Panc1 (cell line): ENCODE results near the gene SARNP. TPM values are rescaled to one million over a fixed set of nuclear protein-coding genes. Genes with fewer than 3 reads are reported as not detected.
A peak's percentile ranks its signal among the peaks of the same experiment; 100 is the strongest.

Source experiments
- ATAC-seq: fragments of 200-7000 bp; cut with Tn5 transposase; 2 replicates; pipeline ENCODE4 v1.9.1; 2020; ENCODE audit warnings: mild to moderate bottlenecking, moderate library complexity
- BruUV-seq: library from RNA; stranded (reverse); fragments of 400-500 nt; replicated peaks from 2 replicates; lab custom pipeline; 2021; lab: Mats Ljungman, UMichigan
- CTCF ChIA-PET: fragments of 300-600 bp; sonication (Branson Sonifier 250); formaldehyde crosslinking; loops from one replicate; lab custom pipeline; 2022; ENCODE audit warnings: antibody characterized with exemption; lab: Charles Lee
- POLR2A ChIA-PET: fragments of 300-600 bp; sonication (Branson Sonifier 250); formaldehyde crosslinking; loops from one replicate; lab custom pipeline; 2022; ENCODE audit warnings: antibody characterized with exemption; lab: Charles Lee
- DNase-seq: peaks from one replicate; pipeline ENCODE4 v3.0.0-alpha.2; 2010; ENCODE audit warnings: low read depth, low spot score
- H3K27ac ChIP-seq: 2 replicates; pipeline ENCODE4 v1.5.1; 2011; ENCODE audit warnings: mild to moderate bottlenecking, low read length, inconsistent platforms
- H3K27me3 ChIP-seq: fragments of 200-500 bp; sonication (Bioruptor generic); 2 replicates; pipeline ENCODE4 v1.6.0; 2014; ENCODE audit warnings: low read length, inconsistent platforms; ENCODE audit not compliant: control insufficient read depth, insufficient read depth
- H3K36me3 ChIP-seq: fragments of 200-500 bp; sonication (Bioruptor generic); 2 replicates; pipeline ENCODE4 v1.5.1; 2014; ENCODE audit warnings: inconsistent platforms, mild to moderate bottlenecking, low read length, moderate library complexity; ENCODE audit not compliant: control insufficient read depth, insufficient read depth
- H3K4me1 ChIP-seq: 2 replicates; pipeline ENCODE4 v1.5.1; 2011; ENCODE audit warnings: inconsistent platforms, mild to moderate bottlenecking, low read length, moderate library complexity; ENCODE audit not compliant: control insufficient read depth, insufficient read depth
- H3K4me3 ChIP-seq, 2 experiments: 2 replicates each; pipeline ENCODE4 v1.5.1; 2011 to 2012; ENCODE audit warnings: low read depth in 2 of 2, low read length in 2 of 2, mild to moderate bottlenecking in 2 of 2, inconsistent platforms in 1 of 2, moderate library complexity in 1 of 2
- H3K9me3 ChIP-seq: fragments of 200-500 bp; sonication (Bioruptor generic); 2 replicates; pipeline ENCODE4 v1.5.1; 2014; ENCODE audit warnings: low read depth, mild to moderate bottlenecking, inconsistent platforms, low read length, moderate library complexity; ENCODE audit not compliant: control insufficient read depth, insufficient read depth
- POLR2AphosphoS5 ChIP-seq: IDR thresholded peaks from 2 replicates; pipeline ENCODE4 v1.6.1; 2012; ENCODE audit warnings: mild to moderate bottlenecking, low read depth, low read length, moderate library complexity
- REST ChIP-seq, 2 experiments: IDR thresholded peaks; 2 replicates each; pipeline ENCODE4 v1.6.1; 2011 to 2012; ENCODE audit warnings: low read depth in 2 of 2, control low read depth in 1 of 2, low read length in 1 of 2, mild to moderate bottlenecking in 1 of 2, moderate library complexity in 1 of 2; ENCODE audit not compliant: insufficient read depth in 1 of 2
- SIN3A ChIP-seq: IDR thresholded peaks from 2 replicates; pipeline ENCODE4 v1.6.1; 2012; ENCODE audit warnings: low read depth, mild to moderate bottlenecking, low read length, moderate library complexity, borderline replicate concordance; ENCODE audit not compliant: insufficient read depth
- TCF7L2 ChIP-seq: IDR thresholded peaks from 2 replicates; pipeline ENCODE4 v1.6.1; 2011; ENCODE audit warnings: mild to moderate bottlenecking, low read depth, low read length, inconsistent platforms
- in situ Hi-C: cut with HindIII; loops from 2 replicates; pipeline ENCODE4 v1.10.0; 2016; ENCODE audit warnings: low sequenced_read_pairs, low pct_unique_long_range_greater_than_20kb
- intact Hi-C: fragments of 100-400 bp; cut with micrococcal nuclease; formaldehyde crosslinking; loops from one replicate; pipeline ENCODE4 v1.10.0; 2022; ENCODE audit not compliant: unreplicated experiment
- total RNA-seq: library from RNA; stranded (reverse); gene quantifications from one replicate; pipeline ENCODE4 v1.2.1, GENCODE V29; 2021; ENCODE audit not compliant: unreplicated experiment
- TF ChIP-seq, protein P1 (sequence below): fragments of 450-650 bp; IDR thresholded peaks from 2 replicates; pipeline ENCODE4 v1.5.1; 2017; ENCODE audit warnings: mild to moderate bottlenecking

Gene SARNP
- total RNA-seq, 1 experiment from 2014 or later: 69.3 TPM

GRCh38 chr12:55723516-55724225 is 93.9 kb downstream of the SARNP start:
- in situ Hi-C loops: no loop called here
- POLR2A ChIA-PET: no interaction called here
- no peak for TF ChIP-seq TCF7L2
- TF ChIP-seq SIN3A: no peak
- Histone ChIP-seq H3K9me3 (no peaks in the 10 kb centered on the region), H3K27ac (no peak overlapping the region), H3K36me3 (peaks cover 10% of the 10 kb centered on the region), H3K27me3 (no peaks in the 10 kb centered on the region), H3K4me1 (peaks cover 30% of the 10 kb centered on the region), H3K4me3 (no peak overlapping the region)
- DNase-seq (no peak), ATAC-seq (no peak)
- CTCF ChIA-PET: interaction anchor here (1.3 to 2.4 kb wide), 2 partner anchors 14 to 42 kb away, joined by 5 to 17 read pairs; a partner anchor contains a TSS
- intact Hi-C loops: loop anchor here (10.0 kb wide), 1 partner anchor 529 kb away; no protein-coding TSS in a partner anchor
- no TSS peak for BruUV-seq

- intact Hi-C loops (loop anchor here (10.0 kb wide), 1 partner anchor 528 kb away; no protein-coding TSS in a partner anchor), in situ Hi-C loops (no loop called here)
- ATAC-seq (no peak), DNase-seq (no peak)
- ChIA-PET CTCF (interaction anchor here (1.3 kb wide), 1 partner anchor 41 kb away, joined by 5 read pairs; a partner anchor contains a TSS), POLR2A (no interaction called here)
- peaks cover 8% of the 10 kb centered on the region for H3K36me3 ChIP-seq
- no peaks in the 10 kb centered on the region for H3K9me3 ChIP-seq
- H3K4me3 ChIP-seq: no peak overlapping the region
- H3K27ac ChIP-seq: no peak overlapping the region
- H3K27me3 ChIP-seq: no peaks in the 10 kb centered on the region
- TF ChIP-seq SIN3A: no peak
- no peak for TF ChIP-seq TCF7L2
- no peak for TF ChIP-seq POLR2AphosphoS5
- TF ChIP-seq, protein P1, sequence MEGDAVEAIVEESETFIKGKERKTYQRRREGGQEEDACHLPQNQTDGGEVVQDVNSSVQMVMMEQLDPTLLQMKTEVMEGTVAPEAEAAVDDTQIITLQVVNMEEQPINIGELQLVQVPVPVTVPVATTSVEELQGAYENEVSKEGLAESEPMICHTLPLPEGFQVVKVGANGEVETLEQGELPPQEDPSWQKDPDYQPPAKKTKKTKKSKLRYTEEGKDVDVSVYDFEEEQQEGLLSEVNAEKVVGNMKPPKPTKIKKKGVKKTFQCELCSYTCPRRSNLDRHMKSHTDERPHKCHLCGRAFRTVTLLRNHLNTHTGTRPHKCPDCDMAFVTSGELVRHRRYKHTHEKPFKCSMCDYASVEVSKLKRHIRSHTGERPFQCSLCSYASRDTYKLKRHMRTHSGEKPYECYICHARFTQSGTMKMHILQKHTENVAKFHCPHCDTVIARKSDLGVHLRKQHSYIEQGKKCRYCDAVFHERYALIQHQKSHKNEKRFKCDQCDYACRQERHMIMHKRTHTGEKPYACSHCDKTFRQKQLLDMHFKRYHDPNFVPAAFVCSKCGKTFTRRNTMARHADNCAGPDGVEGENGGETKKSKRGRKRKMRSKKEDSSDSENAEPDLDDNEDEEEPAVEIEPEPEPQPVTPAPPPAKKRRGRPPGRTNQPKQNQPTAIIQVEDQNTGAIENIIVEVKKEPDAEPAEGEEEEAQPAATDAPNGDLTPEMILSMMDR: no peak
- no peak for TF ChIP-seq REST (IDR thresholded peaks at IDR 0.05; ENCODE audit: insufficient read depth in 1 of 2, low read depth in 2 of 2, low read length in 1 of 2)
- H3K4me1 ChIP-seq: peaks cover 30% of the 10 kb centered on the region
- BruUV-seq: TSS peak; percentile 23
These were observed 94.6 kb downstream of the SARNP start for GRCh38 chr12:55722948-55723347.
